Astrocyte (in vitro differentiated cells and primary cell): Measurements from ENCODE around the gene TCF7. TPM values are rescaled to one million over a fixed set of nuclear protein-coding genes. Genes with fewer than 3 reads are reported as not detected.

Experiments used
- DNase-seq: peaks from one replicate; pipeline ENCODE4 v3.0.0-alpha.2; 2010; ENCODE audit warnings: low read depth
- FAIRE-seq: peaks from 2 replicates; lab custom pipeline; 2011; peaks lifted over from hg19 to GRCh38; lab: Jason Lieb, UNC
- H2AFZ ChIP-seq: 2 replicates; pipeline ENCODE4 v1.6.0; 2012; ENCODE audit warnings: low read depth, low read length, inconsistent platforms
- H3K27ac ChIP-seq: 2 replicates; pipeline ENCODE4 v1.5.1; 2011; ENCODE audit warnings: low read depth, low read length, inconsistent platforms
- H3K27me3 ChIP-seq: 2 replicates; pipeline ENCODE4 v1.6.0; 2011; ENCODE audit warnings: low read length, inconsistent platforms; ENCODE audit not compliant: insufficient read depth
- H3K36me3 ChIP-seq: 2 replicates; pipeline ENCODE4 v1.5.1; 2011; ENCODE audit warnings: low read length, inconsistent platforms; ENCODE audit not compliant: insufficient read depth
- H3K4me1 ChIP-seq: 2 replicates; pipeline ENCODE4 v1.5.1; 2011; ENCODE audit warnings: low read length, inconsistent platforms; ENCODE audit not compliant: insufficient read depth
- H3K4me2 ChIP-seq: 2 replicates; pipeline ENCODE4 v1.6.0; 2012; ENCODE audit warnings: low read length, inconsistent platforms
- H3K4me3 ChIP-seq: 2 replicates; pipeline ENCODE4 v1.5.1; 2011; ENCODE audit warnings: low read depth, mild to moderate bottlenecking, low read length, inconsistent platforms; ENCODE audit not compliant: insufficient read depth
- H3K79me2 ChIP-seq: 2 replicates; pipeline ENCODE4 v1.6.0; 2012; ENCODE audit warnings: mild to moderate bottlenecking, low read length, inconsistent platforms; ENCODE audit not compliant: insufficient read depth
- H3K9ac ChIP-seq: 2 replicates; pipeline ENCODE4 v1.6.0; 2012; ENCODE audit warnings: mild to moderate bottlenecking, low read length, inconsistent platforms
- H3K9me3 ChIP-seq: 2 replicates; pipeline ENCODE4 v1.5.1; 2012; ENCODE audit warnings: low read depth, mild to moderate bottlenecking, low read length, inconsistent platforms; ENCODE audit not compliant: insufficient read depth
- H4K20me1 ChIP-seq: 2 replicates; pipeline ENCODE4 v1.6.0; 2012; ENCODE audit warnings: low read length, inconsistent platforms; ENCODE audit not compliant: insufficient read depth
- H3K27ac Mint-ChIP-seq: one replicate; pipeline ENCODE4 v1.8.0; 2021; ENCODE audit warnings: mild to moderate bottlenecking, mixed read lengths; ENCODE audit not compliant: unreplicated experiment
- H3K27me3 Mint-ChIP-seq: one replicate; pipeline ENCODE4 v1.8.0; 2021; ENCODE audit warnings: low read depth, mixed read lengths; ENCODE audit not compliant: unreplicated experiment
- H3K36me3 Mint-ChIP-seq: one replicate; pipeline ENCODE4 v1.8.0; 2021; ENCODE audit warnings: low read depth, mixed read lengths; ENCODE audit not compliant: unreplicated experiment
- H3K4me1 Mint-ChIP-seq: one replicate; pipeline ENCODE4 v1.8.0; 2021; ENCODE audit warnings: low read depth, mixed read lengths; ENCODE audit not compliant: unreplicated experiment
- H3K4me3 Mint-ChIP-seq: one replicate; pipeline ENCODE4 v1.8.0; 2021; ENCODE audit warnings: mild to moderate bottlenecking, moderate library complexity, mixed read lengths; ENCODE audit not compliant: unreplicated experiment
- H3K9me3 Mint-ChIP-seq: one replicate; pipeline ENCODE4 v1.8.0; 2021; ENCODE audit warnings: mild to moderate bottlenecking, mixed read lengths; ENCODE audit not compliant: unreplicated experiment
- EZH2 ChIP-seq: IDR thresholded peaks from 2 replicates; pipeline ENCODE4 v1.6.1; 2012; ENCODE audit warnings: mild to moderate bottlenecking, low read length, inconsistent platforms; ENCODE audit not compliant: insufficient read depth
- total RNA-seq: library from RNA; stranded (reverse); gene quantifications from 2 replicates; pipeline ENCODE4 v1.2.1, GENCODE V29; 2021
- TF ChIP-seq, protein P1 (sequence below): IDR thresholded peaks from 2 replicates; pipeline ENCODE4 v1.5.1; 2011; ENCODE audit warnings: low read depth, mild to moderate bottlenecking, inconsistent platforms, low read length, moderate library complexity; ENCODE audit not compliant: insufficient read depth

Gene TCF7
- total RNA-seq, 1 donor from 2014 or later, result 2.6 TPM

DNA sequence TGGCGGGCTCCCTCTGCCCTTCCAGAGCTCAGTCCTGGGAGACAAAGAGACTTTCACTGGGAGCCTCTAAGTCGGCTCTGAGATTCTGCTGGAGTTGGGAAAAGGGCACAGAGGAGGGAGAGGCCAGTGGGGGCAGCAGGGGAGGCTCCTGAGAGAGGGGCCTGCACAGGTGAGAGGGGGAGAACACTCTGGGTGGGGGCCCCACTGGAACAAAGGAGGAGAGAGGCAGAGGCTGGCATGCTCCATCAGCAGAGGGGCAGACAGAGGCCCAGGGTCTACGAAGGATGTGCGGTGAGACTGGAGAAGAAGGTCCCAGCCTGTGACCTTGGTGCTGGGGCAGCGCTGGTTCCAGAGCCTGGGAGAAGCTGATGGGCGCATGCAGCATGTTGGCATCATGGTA lies 8.9 kb downstream of the TCF7 start:
- H3K4me1 Mint-ChIP-seq, result peaks cover 6% of the 10 kb centered on the region
- Histone ChIP-seq H3K9ac (no peak overlapping the region), H3K27ac (no peak overlapping the region), H3K36me3 (peaks cover under 1% of the 10 kb centered on the region), H3K27me3 (no peaks in the 10 kb centered on the region), H3K4me3 (no peak overlapping the region), H3K4me1 (peaks cover 46% of the 10 kb centered on the region), H3K79me2 (peaks cover 17% of the 10 kb centered on the region), H4K20me1 (peaks cover 17% of the 10 kb centered on the region), H3K4me2 (no peak overlapping the region), H2AFZ (no peak overlapping the region), H3K9me3 (no peaks in the 10 kb centered on the region)
- H3K27ac Mint-ChIP-seq, result no peak overlapping the region
- FAIRE-seq (no peak), DNase-seq (no peak)
- no peak overlapping the region for H3K4me3 Mint-ChIP-seq
- no peaks in the 10 kb centered on the region for H3K9me3 Mint-ChIP-seq
- peaks cover 16% of the 10 kb centered on the region for H3K27me3 Mint-ChIP-seq
- TF ChIP-seq, protein P1, sequence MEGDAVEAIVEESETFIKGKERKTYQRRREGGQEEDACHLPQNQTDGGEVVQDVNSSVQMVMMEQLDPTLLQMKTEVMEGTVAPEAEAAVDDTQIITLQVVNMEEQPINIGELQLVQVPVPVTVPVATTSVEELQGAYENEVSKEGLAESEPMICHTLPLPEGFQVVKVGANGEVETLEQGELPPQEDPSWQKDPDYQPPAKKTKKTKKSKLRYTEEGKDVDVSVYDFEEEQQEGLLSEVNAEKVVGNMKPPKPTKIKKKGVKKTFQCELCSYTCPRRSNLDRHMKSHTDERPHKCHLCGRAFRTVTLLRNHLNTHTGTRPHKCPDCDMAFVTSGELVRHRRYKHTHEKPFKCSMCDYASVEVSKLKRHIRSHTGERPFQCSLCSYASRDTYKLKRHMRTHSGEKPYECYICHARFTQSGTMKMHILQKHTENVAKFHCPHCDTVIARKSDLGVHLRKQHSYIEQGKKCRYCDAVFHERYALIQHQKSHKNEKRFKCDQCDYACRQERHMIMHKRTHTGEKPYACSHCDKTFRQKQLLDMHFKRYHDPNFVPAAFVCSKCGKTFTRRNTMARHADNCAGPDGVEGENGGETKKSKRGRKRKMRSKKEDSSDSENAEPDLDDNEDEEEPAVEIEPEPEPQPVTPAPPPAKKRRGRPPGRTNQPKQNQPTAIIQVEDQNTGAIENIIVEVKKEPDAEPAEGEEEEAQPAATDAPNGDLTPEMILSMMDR, result no peak
- peaks cover 3% of the 10 kb centered on the region for H3K36me3 Mint-ChIP-seq

DNA sequence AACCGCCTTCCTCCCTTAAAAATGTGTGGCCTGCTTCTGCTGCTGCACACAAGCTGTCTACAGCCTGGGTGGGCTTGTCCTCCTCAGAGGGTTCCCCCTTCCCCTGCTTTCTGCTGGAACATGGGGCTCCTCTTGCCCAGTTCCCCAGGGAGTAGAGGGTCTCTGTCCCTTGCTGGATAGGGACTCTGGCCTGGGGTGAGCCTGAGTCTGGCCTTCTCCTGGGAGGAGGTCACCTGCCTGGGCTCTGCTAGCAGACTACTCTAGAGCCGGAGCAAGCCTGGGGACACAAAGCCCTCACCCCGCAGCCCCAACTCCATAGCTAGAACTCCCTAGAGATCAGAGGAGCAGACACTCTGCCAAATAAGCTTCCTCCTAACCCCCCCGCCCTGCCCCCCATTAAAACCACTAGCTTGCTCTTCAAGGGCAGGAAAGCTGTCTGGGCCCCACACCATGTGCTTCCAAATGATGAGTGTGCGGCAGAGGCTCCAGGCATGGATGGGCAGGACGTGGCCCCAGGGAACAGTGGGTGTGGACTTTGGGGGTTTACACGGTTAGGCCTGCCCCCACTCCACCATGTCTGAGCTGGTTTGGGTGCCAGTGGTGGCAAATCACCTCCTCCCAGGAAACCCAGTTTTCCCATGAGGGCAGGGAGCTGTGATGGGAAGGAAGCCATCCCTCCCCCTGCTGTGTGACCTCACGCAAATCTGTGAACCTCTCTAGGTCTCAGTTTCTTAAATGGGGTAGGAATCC lies 10.0 kb downstream of the TCF7 start:
- Histone ChIP-seq H3K27ac (peak overlapping the region; percentile 94), H3K4me3 (peak overlapping the region; percentile 21), H3K9ac (peak overlapping the region; percentile 73), H3K79me2 (peaks cover 27% of the 10 kb centered on the region), H3K27me3 (no peaks in the 10 kb centered on the region), H2AFZ (no peak overlapping the region), H3K4me1 (peaks cover 46% of the 10 kb centered on the region), H3K9me3 (no peaks in the 10 kb centered on the region), H4K20me1 (peaks cover 21% of the 10 kb centered on the region), H3K36me3 (no peaks in the 10 kb centered on the region), H3K4me2 (peak overlapping the region; percentile 66)
- Mint-ChIP-seq H3K4me1 (peaks cover 6% of the 10 kb centered on the region), H3K36me3 (peaks cover 5% of the 10 kb centered on the region), H3K4me3 (no peak overlapping the region), H3K27me3 (peaks cover 8% of the 10 kb centered on the region), H3K9me3 (no peaks in the 10 kb centered on the region), H3K27ac (no peak overlapping the region)
- peak; percentile 71 for DNase-seq
- FAIRE-seq, result no peak
- no peak for TF ChIP-seq EZH2
- TF ChIP-seq, protein P1, result no peak
